GM23338 (cell line): ENCODE data around the gene PPFIA4.

Experiments
- CTCF ChIP-seq, 2 experiments: fragments of 200-600 bp in 1 of 2; sonication (generic) in 1 of 2; conservative IDR thresholded peaks; 2 replicates each; pipeline versions ENCODE4 v1.5.1 to v1.6.1; 2016 to 2017; ENCODE audit warnings: antibody characterized with exemption in 2 of 2, low read depth in 2 of 2, mild to moderate bottlenecking in 2 of 2, moderate library complexity in 1 of 2
- EZH2 ChIP-seq: fragments of 200-600 bp; sonication (generic); IDR thresholded peaks from one replicate; pipeline ENCODE4 v1.8.0; 2017; ENCODE audit warnings: antibody characterized with exemption, mild to moderate bottlenecking, low read depth; ENCODE audit not compliant: unreplicated experiment
- EZH2phosphoT487 ChIP-seq: fragments of 200-600 bp; sonication (generic); IDR thresholded peaks from one replicate; pipeline ENCODE4 v1.8.1; 2018; ENCODE audit warnings: antibody characterized with exemption; ENCODE audit not compliant: unreplicated experiment
- JUNB ChIP-seq: IDR thresholded peaks from one replicate; pipeline ENCODE4 v1.6.1; 2016; ENCODE audit warnings: antibody characterized with exemption; ENCODE audit not compliant: unreplicated experiment
- NANOG ChIP-seq: IDR thresholded peaks from 2 replicates; pipeline ENCODE4 v1.6.1; 2016; ENCODE audit warnings: antibody characterized with exemption, borderline replicate concordance
- POLR2AphosphoS5 ChIP-seq: IDR thresholded peaks from 2 replicates; pipeline ENCODE4 v1.6.1; 2016; ENCODE audit warnings: antibody characterized with exemption, low read depth

GRCh38 chr1:203001986-203002385, 24.3 kb upstream of the PPFIA4 start:
- TF ChIP-seq POLR2AphosphoS5, result no peak
- TF ChIP-seq CTCF (conservative IDR thresholded peaks at IDR 0.05; ENCODE audit: low read depth in 2 of 2), result no peak
- TF ChIP-seq EZH2, result no peak
- no peak for TF ChIP-seq EZH2phosphoT487
- no peak for TF ChIP-seq NANOG
- TF ChIP-seq JUNB, result no peak
